ENCODE data around the gene ZNRF3. TPM values are rescaled to one million over a fixed set of nuclear protein-coding genes. Genes with fewer than 3 reads are reported as not detected.
"Not testable (repeated sequence)": the region's sequence is repeated elsewhere in the genome, so short reads cannot be mapped to it uniquely, and the experiment has no call there.

Gene ZNRF3
- total and polyA plus RNA-seq, 9 donors, result 7.4 to 24.3 (median 11.6) TPM

- WGBS, 3 donors, result 59 to 73% (median 63%) methylated on average over 3 of the region's 3 CpGs
- TF ChIP-seq CTCF (IDR thresholded peaks at IDR 0.05), result no peak
- TF ChIP-seq EP300 (IDR thresholded peaks at IDR 0.05), result no peak
- no peak for TF ChIP-seq POLR2A (IDR thresholded peaks at IDR 0.05)
Observed at GRCh38 chr22:28867191-28867590, 16.2 kb upstream of the ZNRF3 start.

DNA sequence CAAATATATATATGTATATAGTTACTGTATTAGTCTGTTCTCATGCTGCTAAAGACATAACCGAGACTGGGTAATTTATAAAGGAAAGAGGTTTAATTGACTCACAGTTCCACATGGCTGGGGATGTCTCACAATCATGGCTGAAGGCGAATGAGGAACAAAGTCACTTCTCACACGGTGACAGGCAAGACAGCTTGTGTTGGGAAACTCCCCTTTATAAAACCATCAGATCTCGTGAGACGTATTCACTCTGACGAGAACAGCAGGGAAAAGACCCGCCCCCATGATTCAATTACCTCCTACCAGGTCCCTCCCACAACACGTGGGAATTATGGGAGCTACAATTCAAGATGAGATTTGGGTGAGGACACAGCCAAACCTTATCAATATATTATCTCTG, 15.0 kb upstream of the ZNRF3 start:
- WGBS, 3 donors, result 74 to 80% (median 78%) methylated on average over 8 of the region's 8 CpGs
- intact Hi-C loops (cut with DNase I); DNase-seq; H3K4me3 ChIP-seq; H3K27me3 ChIP-seq; H3K27ac ChIP-seq; H3K36me3 ChIP-seq; H3K4me1 ChIP-seq (ENCODE audit: insufficient read depth); H3K9me3 ChIP-seq: not testable (repeated sequence)

More at GRCh38 chr22:28867191-28867590, 16.2 kb upstream of the ZNRF3 start:
- H3K4me1 ChIP-seq (ENCODE audit: insufficient read depth), result no peaks in the 10 kb centered on the region
- H3K4me3 ChIP-seq, result no peak overlapping the region
- intact Hi-C loops (cut with DNase I), result no loop called here
- H3K27ac ChIP-seq, result no peak overlapping the region
- H3K36me3 ChIP-seq, result no peaks in the 10 kb centered on the region
- no peaks in the 10 kb centered on the region for H3K9me3 ChIP-seq
- no peaks in the 10 kb centered on the region for H3K27me3 ChIP-seq
- no peak for DNase-seq

DNA sequence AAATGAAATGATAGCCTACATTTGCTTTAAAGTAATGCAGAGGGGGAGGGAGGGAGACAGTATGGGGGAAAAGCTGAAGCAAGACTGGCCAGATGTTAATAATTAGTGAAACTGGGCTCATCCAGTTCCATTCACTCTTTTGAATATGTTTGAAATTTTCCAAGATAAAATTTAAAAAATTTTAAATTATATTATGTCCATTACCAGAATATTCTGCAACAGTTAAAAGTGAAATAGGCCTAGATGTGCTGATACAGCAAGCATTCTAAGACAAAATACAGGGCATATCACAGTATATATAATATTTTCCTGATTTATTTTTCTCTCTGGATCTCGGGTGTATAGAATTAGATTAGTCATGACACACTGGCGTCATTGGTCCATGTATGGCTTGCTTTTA, 13.6 kb upstream of the ZNRF3 start:
- intact Hi-C loops (cut with DNase I), result no loop called here
- 85 to 89% (median 89%) methylated on average over 2 of the region's 2 CpGs for WGBS, 3 donors
- no peak for TF ChIP-seq EP300 (IDR thresholded peaks at IDR 0.05)
- TF ChIP-seq CTCF (IDR thresholded peaks at IDR 0.05), result no peak
- no peak for TF ChIP-seq POLR2A (IDR thresholded peaks at IDR 0.05)

GRCh38 chr22:28873183-28873963, 10.0 kb upstream of the ZNRF3 start:
- Histone ChIP-seq H3K4me1 (ENCODE audit: insufficient read depth) (no peaks in the 10 kb centered on the region), H3K4me3 (no peak overlapping the region), H3K36me3 (no peaks in the 10 kb centered on the region), H3K27ac (no peak overlapping the region), H3K27me3 (no peaks in the 10 kb centered on the region), H3K9me3 (no peaks in the 10 kb centered on the region)
- WGBS, 3 donors, result 88 to 91% (median 91%) methylated on average over 3 of the region's 3 CpGs
- DNase-seq, result no peak
- intact Hi-C loops (cut with DNase I), result no loop called here
- TF ChIP-seq POLR2A (IDR thresholded peaks at IDR 0.05) (no peak), CTCF (IDR thresholded peaks at IDR 0.05) (no peak), EP300 (IDR thresholded peaks at IDR 0.05) (no peak)

More for the DNA sequence above, 13.6 kb upstream of the ZNRF3 start:
- no peak for DNase-seq
- Histone ChIP-seq H3K9me3 (no peaks in the 10 kb centered on the region), H3K4me3 (no peak overlapping the region), H3K27me3 (no peaks in the 10 kb centered on the region), H3K36me3 (no peaks in the 10 kb centered on the region), H3K4me1 (ENCODE audit: insufficient read depth) (no peaks in the 10 kb centered on the region), H3K27ac (no peak overlapping the region)

DNA sequence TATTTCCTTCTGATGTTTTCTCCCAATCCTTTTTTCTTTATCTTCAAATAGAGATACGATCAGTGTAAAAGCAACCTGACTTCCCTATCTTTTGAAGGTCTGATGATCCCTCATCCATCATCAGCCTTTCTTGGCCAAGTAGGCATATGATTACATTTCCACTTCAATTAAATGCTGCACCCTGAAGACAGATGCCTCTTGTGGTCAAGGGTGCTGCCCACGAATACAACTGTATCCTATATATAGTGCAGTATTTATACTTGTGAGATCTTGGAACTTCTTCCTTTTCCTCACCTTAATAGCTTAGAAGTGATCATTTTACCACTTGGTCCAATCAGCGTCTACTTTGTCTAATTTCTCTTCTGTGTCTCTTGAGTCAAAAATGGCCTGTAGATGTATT, 9.3 kb upstream of the ZNRF3 start:
- Histone ChIP-seq H3K27ac (no peak overlapping the region), H3K4me1 (ENCODE audit: insufficient read depth) (no peaks in the 10 kb centered on the region), H3K36me3 (no peaks in the 10 kb centered on the region), H3K4me3 (no peak overlapping the region), H3K9me3 (no peaks in the 10 kb centered on the region), H3K27me3 (no peaks in the 10 kb centered on the region)
- no peak for TF ChIP-seq POLR2A (IDR thresholded peaks at IDR 0.05)
- TF ChIP-seq CTCF (IDR thresholded peaks at IDR 0.05), result no peak
- no peak for TF ChIP-seq EP300 (IDR thresholded peaks at IDR 0.05)
- DNase-seq, result no peak
- 91 to 96% (median 91%) methylated on average over 3 of the region's 3 CpGs for WGBS, 3 donors
- intact Hi-C loops (cut with DNase I), result no loop called here
